ENCODE data around the gene UBE2J1.

- TF ChIP-seq, protein P1, sequence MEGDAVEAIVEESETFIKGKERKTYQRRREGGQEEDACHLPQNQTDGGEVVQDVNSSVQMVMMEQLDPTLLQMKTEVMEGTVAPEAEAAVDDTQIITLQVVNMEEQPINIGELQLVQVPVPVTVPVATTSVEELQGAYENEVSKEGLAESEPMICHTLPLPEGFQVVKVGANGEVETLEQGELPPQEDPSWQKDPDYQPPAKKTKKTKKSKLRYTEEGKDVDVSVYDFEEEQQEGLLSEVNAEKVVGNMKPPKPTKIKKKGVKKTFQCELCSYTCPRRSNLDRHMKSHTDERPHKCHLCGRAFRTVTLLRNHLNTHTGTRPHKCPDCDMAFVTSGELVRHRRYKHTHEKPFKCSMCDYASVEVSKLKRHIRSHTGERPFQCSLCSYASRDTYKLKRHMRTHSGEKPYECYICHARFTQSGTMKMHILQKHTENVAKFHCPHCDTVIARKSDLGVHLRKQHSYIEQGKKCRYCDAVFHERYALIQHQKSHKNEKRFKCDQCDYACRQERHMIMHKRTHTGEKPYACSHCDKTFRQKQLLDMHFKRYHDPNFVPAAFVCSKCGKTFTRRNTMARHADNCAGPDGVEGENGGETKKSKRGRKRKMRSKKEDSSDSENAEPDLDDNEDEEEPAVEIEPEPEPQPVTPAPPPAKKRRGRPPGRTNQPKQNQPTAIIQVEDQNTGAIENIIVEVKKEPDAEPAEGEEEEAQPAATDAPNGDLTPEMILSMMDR (optimal IDR thresholded peaks at IDR 0.05 in 1 of 3, IDR thresholded peaks at IDR 0.05 in 1 of 3, conservative IDR thresholded peaks at IDR 0.05 in 1 of 3; ENCODE audit: extremely low read depth in 1 of 3, insufficient read depth in 2 of 3, low read length in 3 of 3) = no peak
- no peak for TF ChIP-seq EZH2 (IDR thresholded peaks at IDR 0.05; ENCODE audit: low read length)
Observed at GRCh38 chr6:89356642-89357170, 4.2 kb upstream of the UBE2J1 start.
